Glomerular visceral epithelial cell (primary cell): Measurements from ENCODE around the gene KIR2DL4.
"Not testable (repeated sequence)": the region's sequence is repeated elsewhere in the genome, so short reads cannot be mapped to it uniquely, and the experiment has no call there.

Experiments used
- DNase-seq: peaks from one replicate; pipeline ENCODE4 v3.0.0-alpha.2; 2016; ENCODE audit errors: extremely low spot score

KIR2DL4 gene

DNA sequence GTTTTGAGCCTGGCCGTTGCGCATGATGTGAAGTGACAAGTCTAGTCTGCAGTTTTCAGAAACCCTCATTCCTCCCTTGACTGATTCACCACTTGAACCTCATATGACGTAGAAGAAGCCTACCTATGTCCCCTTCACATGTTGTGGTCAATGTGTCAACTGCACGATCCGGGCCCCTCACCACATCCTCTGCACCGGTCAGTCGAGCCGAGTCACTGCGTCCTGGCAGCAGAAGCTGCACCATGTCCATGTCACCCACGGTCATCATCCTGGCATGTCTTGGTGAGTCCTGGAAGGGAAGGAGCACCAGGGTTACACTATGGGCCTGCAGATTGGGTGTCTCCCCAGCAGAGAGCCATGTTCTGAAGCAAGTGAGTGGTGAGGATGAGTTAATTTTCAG is at the start of gene KIR2DL4:
Gene KIR2DL4, plus strand, starts transcription at position 201 of the 400 bp plus-strand sequence. Its CDS starts 42 bp downstream, at position 243.
- no peak for DNase-seq

DNA sequence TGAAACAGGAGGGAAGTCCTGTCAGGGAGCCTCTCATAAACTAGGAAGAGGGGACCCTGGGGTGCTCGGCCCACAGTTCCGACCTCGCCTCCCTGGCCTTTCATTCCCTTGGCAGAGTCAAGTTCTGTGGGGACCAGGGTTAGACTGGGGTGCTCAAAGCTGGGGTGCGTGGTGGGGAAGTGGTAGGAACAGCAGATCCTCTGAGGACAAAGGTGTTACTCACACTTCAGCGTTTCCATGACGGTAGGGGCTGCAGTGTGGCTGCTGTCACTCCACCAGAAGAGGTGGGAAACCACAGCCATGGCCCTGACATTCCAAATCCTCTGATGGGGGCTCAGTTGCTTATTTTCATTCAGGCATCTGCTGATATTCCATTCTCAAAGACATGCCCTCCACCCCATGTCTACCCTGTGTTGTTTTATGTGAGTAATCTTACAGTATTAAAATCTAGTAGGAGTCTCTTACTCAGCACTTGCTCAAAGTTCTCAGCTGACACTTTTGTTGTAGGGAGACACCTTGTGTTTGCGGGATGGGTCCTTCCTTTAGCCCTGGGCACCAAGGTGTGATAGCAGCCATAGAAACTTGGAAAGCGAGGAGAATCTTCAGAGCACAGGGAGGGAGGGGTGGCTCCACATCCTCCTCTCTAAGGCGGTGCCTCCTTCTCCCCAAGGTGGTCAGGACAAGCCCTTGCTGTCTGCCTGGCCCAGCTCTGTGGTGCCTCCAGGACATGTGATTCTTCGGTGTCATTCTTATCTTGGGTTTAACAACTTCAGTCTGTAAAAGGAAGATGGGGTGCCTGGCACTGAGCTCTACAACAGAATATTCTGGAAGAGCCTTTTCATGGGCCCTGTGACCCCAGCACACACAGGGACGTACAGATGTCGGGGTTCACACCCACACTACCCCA is 47.0 kb upstream of the KIR2DL4 start:
- not testable (repeated sequence) for DNase-seq

DNA sequence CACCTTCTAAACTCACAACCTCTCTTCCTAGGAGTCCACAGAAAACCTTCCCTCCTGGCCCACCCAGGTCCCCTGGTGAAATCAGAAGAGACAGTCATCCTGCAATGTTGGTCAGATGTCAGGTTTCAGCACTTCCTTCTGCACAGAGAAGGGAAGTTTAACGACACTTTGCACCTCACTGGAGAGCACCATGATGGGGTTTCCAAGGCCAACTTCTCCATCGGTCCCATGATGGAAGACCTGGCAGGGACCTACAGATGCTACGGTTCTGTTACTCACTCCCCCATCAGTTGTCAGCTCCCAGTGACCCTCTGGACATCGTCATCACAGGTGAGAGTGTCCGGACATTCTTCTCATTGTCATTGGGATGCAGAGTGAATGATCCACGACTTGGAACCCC is 44.8 kb upstream of the KIR2DL4 start:
- not testable (repeated sequence) for DNase-seq

DNA sequence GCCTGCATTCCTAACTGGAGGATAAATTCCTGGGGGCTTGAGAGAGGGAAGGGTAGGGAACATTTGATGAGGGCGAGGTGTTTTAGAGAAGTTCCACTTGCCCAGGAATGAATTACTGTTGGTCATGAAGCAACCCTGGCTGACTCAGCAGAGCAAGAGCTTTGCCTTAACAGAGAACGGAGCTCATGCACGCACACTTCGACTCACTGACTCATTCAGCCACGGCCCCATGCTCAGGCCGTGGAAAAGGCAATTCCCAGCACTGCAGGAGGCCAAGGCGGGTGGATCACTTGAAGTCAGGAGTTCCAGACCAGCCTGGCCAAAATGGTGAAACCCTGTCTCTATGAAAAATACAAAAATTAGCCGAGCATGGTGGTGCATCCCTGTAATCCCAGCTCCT is 39.2 kb upstream of the KIR2DL4 start:
- DNase-seq, result not testable (repeated sequence)

DNA sequence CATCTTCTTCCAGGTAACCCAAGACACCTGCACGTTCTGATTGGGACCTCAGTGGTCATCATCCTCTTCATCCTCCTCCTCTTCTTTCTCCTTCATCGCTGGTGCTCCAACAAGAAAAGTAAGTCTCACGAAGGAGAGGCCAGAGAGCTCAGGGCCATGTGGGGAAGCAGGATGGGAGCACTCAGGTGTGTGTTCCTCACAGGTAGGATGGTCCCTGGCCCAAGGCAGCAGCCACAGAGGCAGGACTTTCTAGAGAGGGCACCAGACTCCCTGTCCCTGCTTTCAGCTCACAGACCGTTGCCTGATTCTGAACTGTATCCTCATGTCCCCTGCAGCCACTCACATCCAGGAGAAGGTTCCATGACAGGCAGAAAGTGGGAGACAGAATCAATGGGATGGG is 36.9 kb upstream of the KIR2DL4 start:
- not testable (repeated sequence) for DNase-seq

DNA sequence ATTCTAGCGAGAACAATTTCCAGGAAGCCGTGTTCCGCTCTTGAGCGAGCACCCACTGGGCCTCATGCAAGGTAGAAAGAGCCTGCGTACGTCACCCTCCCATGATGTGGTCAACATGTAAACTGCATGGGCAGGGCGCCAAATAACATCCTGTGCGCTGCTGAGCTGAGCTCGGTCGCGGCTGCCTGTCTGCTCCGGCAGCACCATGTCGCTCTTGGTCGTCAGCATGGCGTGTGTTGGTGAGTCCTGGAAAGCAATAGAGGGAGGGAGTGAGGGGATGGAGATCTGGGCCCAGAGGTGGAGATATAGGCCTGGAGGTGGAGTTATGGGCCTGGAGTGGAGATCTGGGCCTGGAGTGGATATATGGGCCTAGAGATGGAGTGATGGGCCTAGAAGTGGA is 33.8 kb upstream of the KIR2DL4 start, which contains the start of gene KIR2DL1:
Gene KIR2DL1, plus strand, starts transcription at position 148 of the 400 bp plus-strand sequence. Its CDS starts 58 bp downstream, at position 206.
- DNase-seq, result not testable (repeated sequence)

DNA sequence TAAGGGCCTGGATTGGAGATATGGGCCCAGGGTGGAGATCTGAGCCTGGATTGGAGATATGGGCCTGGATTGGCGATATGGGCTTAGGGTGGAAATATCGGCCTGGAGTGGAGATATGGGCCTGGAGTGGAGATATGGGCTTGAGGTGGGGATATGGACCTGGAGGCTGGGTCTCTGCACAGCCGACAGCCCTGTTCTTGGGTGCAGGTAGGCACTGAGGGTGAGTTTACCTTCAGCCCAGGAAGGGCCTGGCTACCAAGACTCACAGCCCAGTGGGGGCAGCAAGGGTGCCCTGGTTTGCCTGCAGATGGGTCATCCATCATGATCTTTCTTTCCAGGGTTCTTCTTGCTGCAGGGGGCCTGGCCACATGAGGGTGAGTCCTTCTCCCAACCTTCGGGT is 32.9 kb upstream of the KIR2DL4 start:
- DNase-seq, result not testable (repeated sequence)

DNA sequence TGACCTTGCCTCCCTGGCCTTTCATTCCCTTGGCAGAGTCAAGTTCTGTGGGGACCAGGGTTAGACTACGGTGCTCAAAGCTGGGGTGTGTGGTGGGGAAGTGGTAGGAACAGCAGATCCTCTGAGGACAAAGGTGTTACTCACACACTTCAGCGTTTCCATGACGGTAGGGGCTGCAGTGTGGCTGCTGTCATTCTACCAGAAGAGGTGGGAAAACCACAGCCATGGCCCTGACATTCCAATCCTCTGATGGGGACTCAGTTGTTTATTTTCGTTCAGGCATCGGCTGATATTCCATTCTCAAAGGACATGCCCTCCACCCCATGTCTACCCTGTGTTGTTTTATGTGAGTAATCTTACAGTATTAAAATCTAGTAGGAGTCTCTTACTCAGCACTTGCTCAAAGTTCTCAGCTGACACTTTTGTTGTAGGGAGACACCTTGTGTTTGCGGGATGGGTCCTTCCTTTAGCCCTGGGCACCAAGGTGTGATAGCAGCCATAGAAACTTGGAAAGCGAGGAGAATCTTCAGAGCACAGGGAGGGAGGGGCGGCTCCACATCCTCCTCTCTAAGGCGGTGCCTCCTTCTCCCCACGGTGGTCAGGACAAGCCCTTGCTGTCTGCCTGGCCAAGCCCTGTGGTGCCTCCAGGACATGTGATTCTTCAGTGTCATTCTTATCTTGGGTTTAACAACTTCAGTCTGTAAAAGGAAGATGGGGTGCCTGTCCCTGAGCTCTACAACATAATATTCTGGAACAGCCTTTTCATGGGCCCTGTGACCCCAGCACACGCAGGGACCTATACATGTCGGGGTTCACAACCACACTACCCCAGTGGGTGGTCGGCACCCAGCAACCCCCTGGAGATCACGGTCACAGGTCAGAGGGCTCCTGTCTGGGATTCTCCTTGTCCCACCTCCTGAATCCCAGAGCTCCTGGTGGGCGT is 32.1 kb upstream of the KIR2DL4 start:
- DNase-seq, result peak; percentile 55

DNA sequence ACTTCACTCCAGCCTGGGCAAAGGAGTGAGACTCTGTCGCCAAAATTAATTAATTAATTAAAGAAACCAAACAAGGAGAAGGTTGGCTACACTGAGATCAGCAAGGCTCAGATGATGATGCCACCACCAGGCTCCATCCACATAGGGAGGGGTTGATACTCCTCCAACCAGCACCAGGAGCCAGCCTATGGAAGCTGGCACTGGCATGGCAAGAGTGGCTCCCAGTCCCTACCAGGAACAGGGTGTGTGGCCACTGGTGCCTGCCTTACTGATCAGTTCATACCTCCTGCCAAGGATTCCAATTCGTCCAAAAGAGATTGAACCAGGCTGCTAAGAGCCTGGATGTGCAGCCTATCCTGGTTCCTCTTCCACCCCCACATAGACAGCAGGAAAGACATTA is 30.7 kb upstream of the KIR2DL4 start:
- DNase-seq, result not testable (repeated sequence)

DNA sequence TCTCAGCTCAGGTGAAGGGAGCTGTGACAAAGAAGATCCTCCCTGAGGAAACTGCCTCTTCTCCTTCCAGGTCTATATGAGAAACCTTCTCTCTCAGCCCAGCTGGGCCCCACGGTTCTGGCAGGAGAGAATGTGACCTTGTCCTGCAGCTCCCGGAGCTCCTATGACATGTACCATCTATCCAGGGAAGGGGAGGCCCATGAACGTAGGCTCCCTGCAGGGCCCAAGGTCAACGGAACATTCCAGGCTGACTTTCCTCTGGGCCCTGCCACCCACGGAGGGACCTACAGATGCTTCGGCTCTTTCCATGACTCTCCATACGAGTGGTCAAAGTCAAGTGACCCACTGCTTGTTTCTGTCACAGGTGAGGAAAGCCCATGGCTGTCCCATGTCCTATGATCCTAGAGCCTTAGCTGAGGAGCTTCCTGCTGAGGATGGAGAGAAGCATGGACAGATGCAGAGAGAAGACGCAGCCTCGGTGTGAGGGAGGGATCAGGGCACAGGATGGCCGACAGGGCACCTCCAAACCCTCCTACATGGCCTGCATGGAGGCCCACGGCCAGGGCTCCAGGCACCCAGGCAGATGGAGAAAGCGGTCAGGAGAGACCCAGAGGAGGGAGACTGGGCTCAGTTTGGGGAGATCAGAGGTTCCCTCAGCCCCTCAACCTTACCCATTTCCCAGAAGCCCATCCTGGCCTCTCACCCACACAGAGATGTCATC is 28.2 kb upstream of the KIR2DL4 start:
- not testable (repeated sequence) for DNase-seq

DNA sequence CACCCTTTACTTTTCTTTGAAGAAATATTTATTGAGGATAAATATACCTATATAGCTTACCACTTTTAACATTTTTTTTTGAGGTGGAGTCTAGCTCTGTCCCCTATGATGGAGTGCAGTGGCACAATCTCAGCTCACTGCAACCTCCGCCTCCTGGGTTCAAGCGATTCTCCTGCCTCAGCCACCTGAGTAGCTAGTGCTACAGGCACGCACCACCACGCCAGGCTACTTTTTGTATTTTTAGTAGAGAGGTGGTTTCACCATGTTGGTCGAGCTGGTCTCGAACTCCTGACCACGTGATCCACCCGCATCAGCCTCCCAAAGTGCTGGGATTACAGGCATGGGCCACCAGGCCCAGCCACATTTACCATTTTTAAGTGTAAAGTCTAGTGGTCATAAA is 27.6 kb upstream of the KIR2DL4 start:
- not testable (repeated sequence) for DNase-seq

DNA sequence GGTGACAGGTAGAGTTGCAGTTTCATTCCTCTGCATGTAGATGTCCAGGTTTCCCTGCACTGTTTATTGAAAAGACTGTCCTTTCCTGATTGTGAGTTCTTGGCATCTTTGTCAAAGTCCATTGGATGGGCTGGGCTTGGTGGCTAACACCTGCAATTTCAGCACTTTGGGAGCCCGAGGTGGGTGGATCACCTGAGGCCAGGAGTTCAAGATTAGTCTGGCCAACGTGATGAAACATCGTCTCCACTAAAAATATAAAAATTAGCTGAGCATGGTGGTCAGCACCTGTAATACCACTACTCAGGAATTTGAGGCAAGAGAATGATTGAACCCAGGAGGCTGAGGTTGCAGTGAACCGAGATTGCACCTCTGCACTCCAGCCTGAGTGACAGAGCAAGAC is 25.6 kb upstream of the KIR2DL4 start:
- not testable (repeated sequence) for DNase-seq

DNA sequence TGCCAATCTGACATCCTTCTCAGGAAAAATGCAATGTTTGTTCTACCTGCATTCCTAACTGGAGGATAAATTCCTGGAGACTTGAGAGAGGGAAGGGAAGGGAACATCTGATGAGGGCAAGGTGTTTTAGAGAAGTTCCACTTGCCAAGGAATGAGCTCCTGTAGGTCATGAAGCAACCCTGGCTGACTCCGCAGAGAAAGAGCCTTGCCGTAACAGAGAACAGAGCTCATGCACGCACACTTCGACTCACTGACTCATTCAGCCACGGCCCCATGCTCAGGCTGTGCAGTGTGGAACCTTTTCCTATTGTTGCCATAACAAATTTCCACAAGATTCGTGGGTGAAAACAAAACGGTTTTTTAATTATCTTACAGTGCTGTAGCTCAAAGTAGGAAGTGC is 24.5 kb upstream of the KIR2DL4 start:
- DNase-seq, result not testable (repeated sequence)

DNA sequence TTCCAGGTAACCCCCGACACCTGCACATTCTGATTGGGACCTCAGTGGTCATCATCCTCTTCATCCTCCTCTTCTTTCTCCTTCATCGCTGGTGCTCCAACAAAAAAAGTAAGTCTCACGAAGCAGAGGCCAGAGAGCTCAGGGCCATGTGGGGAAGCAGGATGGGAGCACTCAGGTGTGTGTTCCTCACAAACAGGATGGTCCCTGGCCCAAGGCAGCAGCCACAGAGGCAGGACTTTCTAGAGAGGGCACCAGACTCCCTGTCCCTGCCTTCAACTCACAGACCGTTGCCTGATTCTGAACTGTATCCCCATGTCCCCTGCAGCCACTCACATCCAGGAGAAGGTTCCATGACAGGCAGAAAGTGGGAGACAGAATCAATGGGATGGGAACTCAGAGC is 20.5 kb upstream of the KIR2DL4 start:
- not testable (repeated sequence) for DNase-seq

DNA sequence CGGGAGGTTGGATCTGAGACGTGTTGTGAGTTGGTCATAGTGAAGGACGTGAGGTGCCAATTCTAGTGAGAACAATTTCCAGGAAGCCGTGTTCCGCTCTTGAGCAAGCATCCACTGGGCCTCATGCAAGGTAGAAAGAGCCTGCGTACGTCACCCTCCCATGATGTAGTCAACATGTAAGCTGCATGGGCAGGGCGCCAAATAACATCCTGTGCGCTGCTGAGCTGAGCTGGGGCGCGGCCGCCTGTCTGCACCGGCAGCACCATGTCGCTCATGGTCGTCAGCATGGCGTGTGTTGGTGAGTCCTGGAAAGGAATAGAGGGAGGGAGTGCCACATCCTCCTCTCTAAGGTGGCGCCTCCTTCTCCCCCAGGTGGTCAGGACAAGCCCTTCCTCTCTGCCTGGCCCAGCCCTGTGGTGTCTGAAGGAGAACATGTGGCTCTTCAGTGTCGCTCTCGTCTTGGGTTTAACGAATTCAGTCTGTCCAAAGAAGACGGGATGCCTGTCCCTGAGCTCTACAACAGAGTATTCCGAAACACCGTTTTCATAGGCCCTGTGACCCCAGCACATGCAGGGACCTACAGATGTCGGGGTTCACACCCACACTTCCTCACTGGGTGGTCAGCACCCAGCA is 17.2 kb upstream of the KIR2DL4 start:
- DNase-seq, result not testable (repeated sequence)

DNA sequence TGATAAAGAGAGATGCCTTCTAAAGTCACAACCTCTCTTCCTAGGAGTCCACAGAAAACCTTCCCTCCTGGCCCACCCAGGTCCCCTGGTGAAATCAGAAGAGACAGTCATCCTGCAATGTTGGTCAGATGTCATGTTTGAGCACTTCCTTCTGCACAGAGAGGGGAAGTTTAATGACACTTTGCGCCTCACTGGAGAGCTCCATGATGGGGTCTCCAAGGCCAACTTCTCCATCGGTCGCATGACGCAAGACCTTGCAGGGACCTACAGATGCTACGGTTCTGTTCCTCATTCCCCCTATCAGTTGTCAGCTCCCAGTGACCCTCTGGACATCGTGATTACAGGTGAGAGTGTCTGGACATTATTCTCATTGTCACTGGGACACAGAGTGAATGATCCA is 15.3 kb upstream of the KIR2DL4 start:
- not testable (repeated sequence) for DNase-seq

DNA sequence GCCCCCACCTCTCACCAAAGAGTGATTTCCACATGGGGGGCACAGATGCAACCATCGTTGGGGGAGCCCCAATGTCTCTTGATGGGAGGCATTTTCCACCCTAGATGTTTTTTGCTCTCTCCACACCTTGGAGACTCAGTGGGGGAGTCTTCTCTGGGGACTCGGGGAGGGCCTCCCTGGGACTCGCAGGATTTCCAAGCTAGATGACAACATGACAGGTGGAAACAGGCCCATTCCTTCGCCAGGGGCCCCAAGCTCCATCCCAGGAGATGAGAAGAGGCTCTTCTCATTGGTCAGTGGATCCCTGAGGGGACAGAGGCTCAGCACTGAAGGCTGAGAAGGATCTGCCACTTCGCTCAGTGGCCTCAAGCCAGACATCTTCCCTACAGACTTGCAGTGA is 12.7 kb upstream of the KIR2DL4 start:
- no peak for DNase-seq

DNA sequence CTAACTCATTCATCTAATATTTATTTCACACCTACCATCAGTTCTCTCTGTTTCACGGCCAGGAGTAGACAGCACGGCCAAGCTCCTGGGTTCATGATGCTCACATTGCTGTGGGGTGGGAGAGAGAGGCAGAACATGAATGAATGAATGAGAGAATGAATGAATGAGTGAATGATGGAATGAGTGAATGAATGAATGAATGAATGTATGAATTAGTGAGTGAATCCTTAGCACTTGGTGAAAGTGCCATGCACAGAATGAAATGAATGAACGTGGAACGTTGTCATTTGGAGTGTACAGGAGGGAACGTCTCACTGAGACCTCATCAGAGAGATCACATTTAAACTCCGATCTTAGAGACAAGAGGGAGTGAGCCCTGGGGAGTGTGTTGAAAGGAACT is 11.9 kb upstream of the KIR2DL4 start:
- DNase-seq, result no peak

DNA sequence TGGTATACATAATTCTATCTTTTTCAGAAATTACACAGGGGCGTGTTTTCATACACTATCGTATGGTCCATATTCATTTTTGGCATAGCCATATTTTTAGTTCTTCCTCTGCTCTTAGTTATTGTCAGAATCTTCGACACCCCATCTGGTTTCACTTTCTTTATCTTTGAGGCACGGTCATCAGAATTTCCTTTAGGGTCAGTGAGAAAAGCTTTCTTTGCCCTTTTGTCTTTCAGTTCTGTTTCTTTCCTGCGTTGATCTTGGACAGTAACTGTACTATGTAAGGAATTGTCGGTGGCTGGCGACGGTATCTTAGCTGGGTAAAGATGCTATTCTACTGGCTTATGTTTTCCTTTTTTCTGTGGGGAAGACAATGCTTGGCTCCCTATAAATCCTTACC is 10.6 kb upstream of the KIR2DL4 start:
- no peak for DNase-seq

DNA sequence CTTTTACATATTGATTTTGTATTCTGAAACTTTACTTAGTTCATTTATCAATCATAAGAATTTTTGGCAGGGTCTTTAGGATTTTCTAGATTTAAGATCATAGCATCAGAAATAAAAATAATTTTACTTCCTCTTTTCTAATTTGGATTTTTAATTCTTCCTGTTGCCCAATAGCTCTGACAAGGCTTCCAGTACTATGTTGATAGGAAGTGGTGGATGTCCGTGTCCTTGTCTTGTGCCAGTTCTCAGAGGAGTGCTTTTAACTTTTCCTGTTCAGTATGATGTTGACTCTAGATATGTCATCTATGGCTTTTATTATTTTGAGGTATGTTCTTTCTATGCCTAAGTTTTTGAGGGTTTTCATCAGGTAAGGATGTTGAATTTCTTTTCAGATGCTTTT is 7.7 kb upstream of the KIR2DL4 start:
- no peak for DNase-seq

DNA sequence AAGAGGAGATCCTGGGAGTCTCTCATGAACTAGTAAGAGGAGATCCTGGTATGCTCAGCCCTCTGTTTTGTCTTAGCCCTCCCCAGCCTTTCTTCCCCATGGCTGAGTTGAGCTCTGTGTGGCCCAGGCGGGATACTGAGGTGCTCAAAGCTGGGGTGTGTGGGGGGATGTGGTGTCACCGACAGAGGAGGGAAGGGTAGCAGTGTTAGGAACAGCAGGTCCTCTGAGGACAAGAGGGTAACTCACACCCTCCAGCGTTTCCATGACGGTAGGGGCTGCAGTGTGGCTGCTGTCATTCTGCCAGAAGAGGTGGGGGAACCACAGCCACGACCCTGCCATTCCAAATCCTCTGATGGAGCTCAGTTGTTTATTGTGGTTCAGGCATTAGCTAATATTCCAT is 691 bp downstream of the KIR2DL4 start:
- no peak for DNase-seq
